ENCODE results near the gene SYT12. TPM values are rescaled to one million over a fixed set of nuclear protein-coding genes. Genes with fewer than 3 reads are reported as not detected.
"Not testable (repeated sequence)": the region's sequence is repeated elsewhere in the genome, so short reads cannot be mapped to it uniquely, and the experiment has no call there.

The SYT12 gene
- total and polyA plus RNA-seq, 9 of the 15 experiments (the other 6 are each of a cell fraction or from before 2014, with no cell fraction given) = 0.03 to 0.11 (median 0.03) TPM; not detected in 4

- H3K4me1 ChIP-seq (replicated peaks in 1 of 2; ENCODE audit: control insufficient read depth in 2 of 2, insufficient read depth in 2 of 2, low read length in 2 of 2); BruUV-seq (replicated peaks); H4K20me1 ChIP-seq (replicated peaks; ENCODE audit: control insufficient read depth, insufficient read depth, low read length); H3K36me3 ChIP-seq (ENCODE audit: control insufficient read depth, insufficient read depth, low read length); H3K4me2 ChIP-seq (ENCODE audit: insufficient read depth, low read length); ATAC-seq; H3K9me1 ChIP-seq (ENCODE audit: control insufficient read depth, insufficient read depth, low read length); H3K9ac ChIP-seq (ENCODE audit: insufficient read depth in 1 of 2, low read depth in 2 of 2, low read length in 2 of 2); H3K4me3 ChIP-seq; in situ Hi-C loops (cut with MboI); H2AFZ ChIP-seq (ENCODE audit: low read depth, low read length); FAIRE-seq; CTCF ChIA-PET (ENCODE audit: low intra/inter-chr PET ratio); H3K9me3 ChIP-seq (replicated peaks; ENCODE audit: control insufficient read depth, insufficient read depth, low read depth, low read length); H3K79me2 ChIP-seq (ENCODE audit: control insufficient read depth, insufficient read depth, low read length); H3K27ac ChIP-seq (ENCODE audit: extremely low read depth, low read depth, low read length); DNase-seq (ENCODE audit: extremely low read depth in 1 of 4, low spot score in 3 of 4); intact Hi-C loops (cut with micrococcal nuclease): not testable (repeated sequence)
- WGBS (ENCODE audit: insufficient coverage, low coverage, missing lambda C conversion rate) = 36% methylated on average over 8 of the region's 9 CpGs
- POLR2A ChIA-PET = interaction anchor here (0.6 to 0.7 kb wide), 2 partner anchors 111 to 1141 kb away, joined by 3 to 4 read pairs; no protein-coding TSS in a partner anchor
- TF ChIP-seq NFYB (IDR thresholded peaks at IDR 0.05; ENCODE audit: extremely low read depth, insufficient read length) (peak; percentile 47), POLR2G (IDR thresholded peaks at IDR 0.05; ENCODE audit: low read depth, low read length) (0 out of 2 replicates have a peak, but pooled peaks have one; percentile 17)
- H3K27me3 ChIP-seq (ENCODE audit: control insufficient read depth in 2 of 2, insufficient read depth in 2 of 2, low read length in 2 of 2) = peaks cover 3 to 18% of the 10 kb centered on the region in 2 experiments; a peak in 2 of 5 replicates
Observed at GRCh38 chr11:66989360-66989759, 33.6 kb upstream of the SYT12 start.

GRCh38 chr11:66992041-66992440 lies 30.9 kb upstream of the SYT12 start:
- WGBS (ENCODE audit: insufficient coverage, low coverage, missing lambda C conversion rate) = 15% methylated on average over 2 of the region's 2 CpGs
- TF ChIP-seq C11orf30 (IDR thresholded peaks at IDR 0.05; ENCODE audit: low read depth) = peak; percentile 45; the same call in 1 of the 2 replicates
- no peak for TF ChIP-seq STAT5B (CRISPR knock-in tag; IDR thresholded peaks at IDR 0.05)
- TF ChIP-seq MNT (conservative IDR thresholded peaks at IDR 0.05) = no peak
- peak; percentile 79 for TF ChIP-seq ZNF316 (IDR thresholded peaks at IDR 0.05)
- no peak for TF ChIP-seq PTRF (tag; IDR thresholded peaks at IDR 0.05)
- TF ChIP-seq RBBP5 (IDR thresholded peaks at IDR 0.05; ENCODE audit: borderline replicate concordance, insufficient read depth, low read length, poor library complexity, severe bottlenecking) = no peak

More at GRCh38 chr11:66992041-66992440, 30.9 kb upstream of the SYT12 start:
- H2AFZ ChIP-seq (ENCODE audit: low read depth, low read length) = no peak overlapping the region
- ChIA-PET CTCF (ENCODE audit: low intra/inter-chr PET ratio) (no interaction called here), POLR2A (interaction anchor here (1.2 kb wide), 1 partner anchor 14 kb away, joined by 3 read pairs; no protein-coding TSS in a partner anchor)
- no peak overlapping the region for H3K4me2 ChIP-seq (ENCODE audit: insufficient read depth, low read length)
- no peaks in the 10 kb centered on the region for H4K20me1 ChIP-seq (replicated peaks; ENCODE audit: control insufficient read depth, insufficient read depth, low read length)
- ATAC-seq (no peak), DNase-seq (ENCODE audit: extremely low read depth in 1 of 4, low spot score in 3 of 4) (no peak), FAIRE-seq (no peak)
- peaks cover 3 to 23% of the 10 kb centered on the region in 2 experiments; a peak in 3 of 5 replicates for H3K27me3 ChIP-seq (ENCODE audit: control insufficient read depth in 2 of 2, insufficient read depth in 2 of 2, low read length in 2 of 2)
- no peak overlapping the region for H3K4me3 ChIP-seq
- no TSS peak for BruUV-seq (replicated peaks)
- H3K36me3 ChIP-seq (ENCODE audit: control insufficient read depth, insufficient read depth, low read length) = no peaks in the 10 kb centered on the region
- no peak overlapping the region for H3K9ac ChIP-seq (ENCODE audit: insufficient read depth in 1 of 2, low read depth in 2 of 2, low read length in 2 of 2)
- peaks cover 0 to 8% of the 10 kb centered on the region in 2 experiments; a peak in 3 of 5 replicates for H3K4me1 ChIP-seq (replicated peaks in 1 of 2; ENCODE audit: control insufficient read depth in 2 of 2, insufficient read depth in 2 of 2, low read length in 2 of 2)
- H3K9me3 ChIP-seq (replicated peaks; ENCODE audit: control insufficient read depth, insufficient read depth, low read depth, low read length) = no peaks in the 10 kb centered on the region
- in situ Hi-C loops (cut with MboI) = no loop called here
- no peak overlapping the region for H3K27ac ChIP-seq (ENCODE audit: extremely low read depth, low read depth, low read length)
- intact Hi-C loops (cut with micrococcal nuclease) = no loop called here
- no peaks in the 10 kb centered on the region for H3K79me2 ChIP-seq (ENCODE audit: control insufficient read depth, insufficient read depth, low read length)
- no peaks in the 10 kb centered on the region for H3K9me1 ChIP-seq (ENCODE audit: control insufficient read depth, insufficient read depth, low read length)

All from K562 (cell line).